22Rv1 (cell line): ENCODE measurements around the gene PYHIN1.

Experiments used
- H3K27ac ChIP-seq: fragments of 450-650 bp; 2 replicates; pipeline ENCODE4 v1.5.1; 2017
- ZFX ChIP-seq: fragments of 450-650 bp; IDR thresholded peaks from 2 replicates; pipeline ENCODE4 v1.6.1; 2017; ENCODE audit warnings: antibody characterized with exemption, borderline replicate concordance
- TF ChIP-seq, protein P1 (sequence below): fragments of 450-650 bp; IDR thresholded peaks from 2 replicates; pipeline ENCODE4 v1.5.1; 2017; ENCODE audit warnings: mild to moderate bottlenecking

Gene PYHIN1

DNA sequence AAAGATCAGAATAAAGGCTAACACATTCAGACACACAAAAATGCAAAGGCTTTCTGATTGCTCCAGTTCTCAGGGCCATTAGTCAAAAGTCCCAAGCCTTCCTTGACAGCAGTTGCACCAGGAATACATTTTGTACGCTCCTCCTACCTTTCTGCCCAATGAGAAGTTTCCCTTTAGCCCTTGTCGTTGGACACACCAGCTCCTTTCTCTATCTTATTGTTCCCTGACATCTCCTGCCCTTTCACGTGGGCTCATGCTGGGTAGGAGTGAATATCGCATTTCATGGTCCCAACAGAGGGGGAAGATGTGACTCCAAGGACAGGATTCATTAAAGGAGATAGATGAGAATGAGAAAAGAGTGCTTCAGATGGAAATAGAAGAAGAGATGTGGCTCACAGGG lies 44.9 kb downstream of the PYHIN1 start:
- no peak overlapping the region for H3K27ac ChIP-seq
- TF ChIP-seq ZFX: no peak
- TF ChIP-seq, protein P1, sequence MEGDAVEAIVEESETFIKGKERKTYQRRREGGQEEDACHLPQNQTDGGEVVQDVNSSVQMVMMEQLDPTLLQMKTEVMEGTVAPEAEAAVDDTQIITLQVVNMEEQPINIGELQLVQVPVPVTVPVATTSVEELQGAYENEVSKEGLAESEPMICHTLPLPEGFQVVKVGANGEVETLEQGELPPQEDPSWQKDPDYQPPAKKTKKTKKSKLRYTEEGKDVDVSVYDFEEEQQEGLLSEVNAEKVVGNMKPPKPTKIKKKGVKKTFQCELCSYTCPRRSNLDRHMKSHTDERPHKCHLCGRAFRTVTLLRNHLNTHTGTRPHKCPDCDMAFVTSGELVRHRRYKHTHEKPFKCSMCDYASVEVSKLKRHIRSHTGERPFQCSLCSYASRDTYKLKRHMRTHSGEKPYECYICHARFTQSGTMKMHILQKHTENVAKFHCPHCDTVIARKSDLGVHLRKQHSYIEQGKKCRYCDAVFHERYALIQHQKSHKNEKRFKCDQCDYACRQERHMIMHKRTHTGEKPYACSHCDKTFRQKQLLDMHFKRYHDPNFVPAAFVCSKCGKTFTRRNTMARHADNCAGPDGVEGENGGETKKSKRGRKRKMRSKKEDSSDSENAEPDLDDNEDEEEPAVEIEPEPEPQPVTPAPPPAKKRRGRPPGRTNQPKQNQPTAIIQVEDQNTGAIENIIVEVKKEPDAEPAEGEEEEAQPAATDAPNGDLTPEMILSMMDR: no peak

DNA sequence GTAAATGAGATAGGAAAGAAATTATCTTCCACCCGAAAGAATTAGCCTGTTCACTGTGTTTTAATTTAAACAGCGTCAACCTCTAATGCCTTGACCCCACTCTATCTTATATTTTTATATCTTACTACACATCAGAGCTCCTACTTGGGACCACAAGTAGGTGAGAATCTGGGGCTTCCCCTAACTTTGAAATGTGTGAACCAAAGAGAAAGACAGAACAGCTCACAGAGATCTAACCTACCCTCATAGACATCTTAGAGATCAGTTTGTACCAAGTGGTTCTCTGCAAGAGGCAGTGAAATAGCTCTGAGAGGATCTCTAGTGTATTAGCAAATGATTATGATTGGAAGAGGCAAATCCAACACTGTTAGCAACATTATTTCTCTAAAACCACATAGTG lies 47.4 kb downstream of the PYHIN1 start:
- no peak overlapping the region for H3K27ac ChIP-seq
- TF ChIP-seq, protein P1: no peak
- no peak for TF ChIP-seq ZFX

DNA sequence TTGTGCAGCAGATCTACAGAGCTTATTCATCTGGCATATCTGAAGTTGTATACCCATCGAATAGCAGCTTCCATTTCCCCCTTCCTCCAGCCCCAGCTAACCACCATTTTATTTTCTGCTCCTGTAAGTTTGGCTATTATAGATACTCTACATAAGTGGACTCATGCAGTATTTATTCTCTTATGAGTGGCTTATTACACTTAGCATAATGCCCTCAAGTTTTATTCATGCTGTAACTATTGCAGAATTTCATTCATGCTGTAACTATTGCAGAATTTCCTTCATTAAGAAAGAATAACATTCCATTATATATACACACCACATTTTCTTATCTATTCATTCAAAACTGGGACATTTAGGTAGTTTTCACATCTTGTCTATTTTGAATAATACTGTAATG lies 47.9 kb downstream of the PYHIN1 start:
- no peak for TF ChIP-seq ZFX
- TF ChIP-seq, protein P1: no peak
- no peak overlapping the region for H3K27ac ChIP-seq

DNA sequence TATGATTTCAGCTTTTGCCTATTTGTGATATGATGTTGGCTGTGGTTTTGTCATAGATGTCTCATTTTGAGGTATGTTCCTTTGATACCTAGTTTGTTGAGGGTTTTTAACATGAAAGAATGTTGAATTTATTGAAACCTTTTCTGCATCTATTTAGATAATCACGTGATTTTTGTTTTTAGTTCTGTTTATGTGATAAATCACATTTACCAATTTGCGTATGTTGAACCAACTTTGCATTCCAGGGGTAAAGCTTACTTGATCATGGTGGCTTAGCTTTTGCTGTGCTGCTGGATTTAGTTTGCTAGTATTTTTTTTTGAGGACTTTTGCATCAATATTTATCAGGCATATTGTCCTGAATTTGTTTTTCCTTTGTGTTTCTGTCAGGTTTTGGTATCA lies 51.9 kb downstream of the PYHIN1 start:
- H3K27ac ChIP-seq: no peak overlapping the region
- no peak for TF ChIP-seq ZFX
- TF ChIP-seq, protein P1: no peak

GRCh38 chr1:158984386-158984785 lies 53.0 kb downstream of the PYHIN1 start:
- no peak overlapping the region for H3K27ac ChIP-seq
- TF ChIP-seq ZFX: no peak
- TF ChIP-seq, protein P1: no peak

- TF ChIP-seq, protein P1: no peak
- no peak for TF ChIP-seq ZFX
- no peak overlapping the region for H3K27ac ChIP-seq
Measured at GRCh38 chr1:158989424-158989823, 58.1 kb downstream of the PYHIN1 start.

DNA sequence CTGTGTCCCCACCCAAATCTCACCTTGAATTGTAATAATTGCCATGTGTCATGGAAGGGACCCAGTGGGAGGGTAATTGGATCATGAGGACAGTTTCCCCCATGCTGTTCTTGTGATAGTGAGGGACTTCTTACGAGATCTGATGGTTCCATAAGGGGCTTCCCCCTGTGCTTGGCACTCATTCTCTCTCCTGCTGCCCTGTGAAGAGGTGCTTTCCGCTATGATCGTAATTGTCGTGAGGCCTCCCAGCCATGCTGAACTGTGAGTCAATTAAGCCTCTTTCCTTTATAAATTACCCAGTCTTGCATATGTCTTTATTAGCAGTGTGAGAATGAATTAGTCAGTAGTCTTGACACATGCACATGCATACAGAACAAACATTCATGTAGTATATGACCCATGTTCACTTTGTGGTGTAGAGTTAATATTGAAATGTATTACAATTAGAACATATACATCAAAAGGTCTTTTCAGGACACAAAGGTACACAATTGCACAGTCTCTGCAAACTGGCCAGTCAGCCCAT lies 61.5 kb downstream of the PYHIN1 start:
- TF ChIP-seq ZFX: no peak
- TF ChIP-seq, protein P1: no peak
- H3K27ac ChIP-seq: no peak overlapping the region
